ENCODE data around the gene DNAH8.

Gene DNAH8

GRCh38 chr6:39003072-39003471 lies 288.0 kb downstream of the DNAH8 start:
- in situ Hi-C loops (cut with HindIII; ENCODE audit: low sequenced_read_pairs) = no loop called here

DNA sequence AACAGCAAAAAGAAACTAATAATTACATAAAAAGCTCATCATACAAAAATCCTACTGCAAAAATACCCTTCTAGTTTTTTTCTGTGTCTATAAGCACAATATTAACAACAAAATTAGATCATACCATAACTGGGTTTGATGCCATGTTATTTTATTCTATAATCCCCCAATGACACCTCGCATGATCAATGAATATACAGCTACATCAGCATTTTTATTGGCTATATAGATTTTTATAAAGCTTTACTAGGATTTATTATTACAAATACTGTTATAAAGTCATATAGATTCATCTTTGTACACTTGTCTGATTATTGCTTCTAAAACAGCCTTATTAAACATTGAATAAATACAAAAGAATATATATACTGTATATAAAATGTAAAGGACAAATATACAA lies 288.4 kb downstream of the DNAH8 start:
- in situ Hi-C loops (cut with HindIII; ENCODE audit: low sequenced_read_pairs) = no loop called here

DNA sequence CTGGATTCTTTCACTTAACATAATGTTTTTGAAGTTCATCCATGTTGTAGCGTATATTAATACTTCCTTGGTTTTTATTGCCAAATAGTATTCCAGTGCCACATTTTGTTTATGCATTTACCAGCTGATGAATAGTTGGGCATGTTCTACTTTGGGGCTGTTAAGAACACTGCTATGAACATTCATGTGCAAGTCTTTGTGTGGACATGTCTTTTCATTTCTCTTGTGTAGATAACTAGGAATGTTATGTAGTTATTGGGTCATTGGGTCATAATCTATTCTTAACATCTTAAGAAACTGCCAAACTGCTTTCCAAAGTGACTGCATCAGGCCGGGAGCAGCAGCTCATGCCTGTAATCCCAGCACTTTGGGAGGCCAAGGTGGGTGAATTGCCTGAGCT lies 289.7 kb downstream of the DNAH8 start:
- in situ Hi-C loops (cut with HindIII; ENCODE audit: low sequenced_read_pairs) = no loop called here

- in situ Hi-C loops (cut with HindIII; ENCODE audit: low sequenced_read_pairs) = no loop called here
Observed at GRCh38 chr6:39005774-39006173, 290.7 kb downstream of the DNAH8 start.

- in situ Hi-C loops (cut with HindIII; ENCODE audit: low sequenced_read_pairs) = no loop called here
Observed at GRCh38 chr6:39007575-39007974, 292.5 kb downstream of the DNAH8 start.

GRCh38 chr6:39008737-39009136 lies 293.6 kb downstream of the DNAH8 start:
- in situ Hi-C loops (cut with HindIII; ENCODE audit: low sequenced_read_pairs) = no loop called here

DNA sequence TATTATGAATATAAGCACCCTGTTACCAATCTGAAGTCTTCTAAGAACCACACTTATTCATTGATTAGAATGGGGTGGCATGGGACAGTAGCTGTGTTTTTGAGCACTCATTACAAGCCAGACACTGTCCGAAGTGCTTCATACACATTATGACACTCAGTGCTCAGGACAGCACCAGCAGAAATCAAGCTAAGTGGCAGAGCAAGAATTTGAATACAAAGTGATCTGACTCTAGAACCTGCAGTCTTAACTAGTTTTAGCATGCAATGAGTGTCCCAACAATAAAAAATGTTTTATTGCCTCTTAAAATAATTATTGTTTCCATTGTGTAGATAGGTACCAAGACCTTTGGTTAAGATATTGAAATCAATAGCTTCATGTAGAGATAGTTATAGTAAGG lies 294.4 kb downstream of the DNAH8 start:
- in situ Hi-C loops (cut with HindIII; ENCODE audit: low sequenced_read_pairs) = no loop called here

GRCh38 chr6:39016839-39017546 lies 301.9 kb downstream of the DNAH8 start:
- in situ Hi-C loops (cut with HindIII; ENCODE audit: low sequenced_read_pairs) = no loop called here

GRCh38 chr6:39017547-39017880 lies 302.4 kb downstream of the DNAH8 start:
- in situ Hi-C loops (cut with HindIII; ENCODE audit: low sequenced_read_pairs) = no loop called here

- in situ Hi-C loops (cut with HindIII; ENCODE audit: low sequenced_read_pairs) = no loop called here
Observed at GRCh38 chr6:39018103-39018502, 303.0 kb downstream of the DNAH8 start.

- in situ Hi-C loops (cut with HindIII; ENCODE audit: low sequenced_read_pairs) = no loop called here
Observed at GRCh38 chr6:39020136-39020535, 305.0 kb downstream of the DNAH8 start.

DNA sequence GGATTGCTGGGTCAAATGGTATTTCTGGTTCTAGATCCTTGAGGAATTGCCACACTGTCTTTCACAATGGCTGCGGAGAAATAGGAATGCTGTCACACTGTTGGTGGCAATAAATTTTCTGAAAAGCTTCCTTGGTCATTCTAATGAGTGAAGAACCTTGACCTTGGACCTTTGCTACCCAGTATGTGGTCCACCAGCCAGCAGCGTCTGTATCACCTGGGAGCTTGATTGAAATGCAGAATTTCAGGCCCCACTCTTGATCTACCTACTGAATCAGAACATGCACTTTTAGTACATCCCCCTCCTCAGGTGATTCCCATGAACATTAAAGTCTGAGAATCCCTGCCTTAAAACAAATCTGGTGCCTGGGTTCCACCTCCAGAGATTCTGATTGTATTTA lies 305.9 kb downstream of the DNAH8 start:
- in situ Hi-C loops (cut with HindIII; ENCODE audit: low sequenced_read_pairs) = no loop called here

DNA sequence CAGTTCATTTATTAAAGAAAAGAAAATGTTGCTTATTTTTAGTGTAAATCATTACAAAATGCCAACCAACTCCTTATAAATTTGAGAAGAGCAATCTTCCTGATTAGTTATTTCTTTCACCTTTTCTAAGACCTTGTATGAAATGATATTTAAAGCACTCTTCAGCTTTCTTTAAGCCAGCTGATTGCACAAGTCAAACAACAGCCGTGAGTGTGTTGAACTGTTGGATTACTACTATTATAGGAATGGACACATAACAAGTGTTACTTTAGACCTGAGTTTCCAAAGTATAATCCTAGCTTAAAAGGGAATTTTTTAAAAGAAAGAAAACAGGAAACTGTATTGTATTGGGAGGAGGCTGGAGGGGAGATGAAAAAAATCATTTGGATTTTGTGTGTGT lies 306.7 kb downstream of the DNAH8 start:
- in situ Hi-C loops (cut with HindIII; ENCODE audit: low sequenced_read_pairs) = no loop called here

DNA sequence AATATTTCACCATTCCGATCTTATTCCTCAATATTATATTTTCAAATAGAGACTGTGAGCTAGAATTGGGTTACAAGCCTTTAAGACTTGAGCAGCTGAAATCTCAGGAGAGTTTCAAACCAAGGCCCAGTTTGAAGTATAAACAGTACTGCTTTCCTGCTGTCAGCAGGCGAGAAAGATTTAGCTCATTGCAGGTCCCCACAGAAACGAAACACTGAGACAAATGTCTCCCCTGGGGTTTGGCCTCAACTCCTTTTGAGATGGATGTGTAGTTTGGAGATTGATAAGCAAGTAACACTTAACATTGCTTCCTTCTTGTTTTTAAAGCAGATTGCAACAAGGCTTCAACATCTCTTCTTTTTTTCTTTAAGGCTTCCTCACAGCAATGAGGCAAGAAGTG lies 311.1 kb downstream of the DNAH8 start:
- in situ Hi-C loops (cut with HindIII; ENCODE audit: low sequenced_read_pairs) = no loop called here

- in situ Hi-C loops (cut with HindIII; ENCODE audit: low sequenced_read_pairs) = no loop called here
Observed at GRCh38 chr6:39029156-39030011, 314.3 kb downstream of the DNAH8 start.

DNA sequence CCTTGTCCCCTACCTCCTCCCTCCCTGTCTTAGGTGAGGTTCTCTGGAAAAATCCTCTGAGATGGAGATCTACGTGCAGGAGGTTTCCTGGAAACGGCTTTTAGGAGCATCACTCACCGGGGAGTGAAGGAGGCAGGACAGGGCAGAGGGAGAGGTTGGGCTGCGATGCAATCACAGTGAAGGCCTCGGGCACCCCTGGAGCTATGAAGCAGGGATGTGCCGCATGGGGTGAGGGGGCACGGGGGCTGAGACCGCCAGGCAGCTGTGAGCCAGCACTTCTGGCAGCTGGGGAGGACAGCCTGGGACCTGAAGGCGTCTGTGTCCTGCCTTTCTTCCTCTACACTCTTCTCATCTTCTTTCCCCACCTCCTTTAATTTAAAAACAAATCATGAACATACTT lies 320.6 kb downstream of the DNAH8 start:
- in situ Hi-C loops (cut with HindIII; ENCODE audit: low sequenced_read_pairs) = no loop called here

DNA sequence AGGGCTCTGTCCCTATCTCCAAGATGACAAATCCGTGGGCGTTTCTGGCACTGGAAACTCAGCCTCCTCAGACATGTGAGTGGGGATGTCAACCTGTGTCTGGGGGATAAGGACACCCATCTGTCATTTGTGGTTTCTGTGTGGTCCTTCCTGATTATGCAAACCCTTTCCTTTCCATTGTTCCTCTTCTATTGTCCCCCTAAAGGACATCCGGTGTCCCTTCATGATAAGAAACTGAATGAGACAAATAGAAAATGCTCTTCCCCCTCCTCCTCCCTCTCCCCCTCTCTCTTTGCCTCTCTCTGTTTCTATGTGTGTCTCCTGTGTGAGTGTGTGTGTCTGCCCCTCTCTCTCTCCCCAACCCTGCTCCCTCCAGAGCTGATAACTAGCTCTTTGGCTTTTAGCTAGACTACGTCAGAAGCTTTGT lies 322.0 kb downstream of the DNAH8 start:
- in situ Hi-C loops (cut with HindIII; ENCODE audit: low sequenced_read_pairs) = no loop called here

GRCh38 chr6:39037707-39038106 lies 322.6 kb downstream of the DNAH8 start:
- in situ Hi-C loops (cut with HindIII; ENCODE audit: low sequenced_read_pairs) = no loop called here

DNA sequence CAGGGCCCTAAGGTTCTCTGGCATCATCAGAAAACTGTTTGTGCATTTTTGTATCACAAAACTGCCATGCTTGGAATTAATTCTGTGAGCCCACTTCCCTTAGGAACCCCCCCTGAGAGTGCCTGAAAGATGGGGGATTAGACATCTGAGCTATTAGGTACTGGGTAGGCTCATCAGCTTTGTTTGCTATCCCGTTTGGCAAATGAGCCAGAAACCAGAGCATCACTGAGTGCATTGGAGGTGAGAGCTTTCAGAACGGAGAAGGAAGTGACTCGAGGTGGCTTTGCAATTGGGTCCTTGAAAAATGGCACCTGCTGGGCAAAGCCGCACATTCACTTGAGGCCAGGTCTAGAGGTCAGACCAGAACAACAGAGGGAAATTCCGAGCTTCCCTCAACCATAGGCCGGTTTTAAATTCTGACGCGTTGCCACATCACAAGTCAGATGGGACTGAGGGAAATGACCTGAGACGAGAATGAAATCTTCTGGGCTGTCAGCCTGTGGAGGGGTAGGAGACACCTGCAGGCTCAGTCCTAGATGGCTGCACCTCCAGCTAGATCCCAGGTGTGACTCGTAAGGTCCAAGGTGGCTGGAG lies 325.1 kb downstream of the DNAH8 start:
- in situ Hi-C loops (cut with HindIII; ENCODE audit: low sequenced_read_pairs) = no loop called here

DNA sequence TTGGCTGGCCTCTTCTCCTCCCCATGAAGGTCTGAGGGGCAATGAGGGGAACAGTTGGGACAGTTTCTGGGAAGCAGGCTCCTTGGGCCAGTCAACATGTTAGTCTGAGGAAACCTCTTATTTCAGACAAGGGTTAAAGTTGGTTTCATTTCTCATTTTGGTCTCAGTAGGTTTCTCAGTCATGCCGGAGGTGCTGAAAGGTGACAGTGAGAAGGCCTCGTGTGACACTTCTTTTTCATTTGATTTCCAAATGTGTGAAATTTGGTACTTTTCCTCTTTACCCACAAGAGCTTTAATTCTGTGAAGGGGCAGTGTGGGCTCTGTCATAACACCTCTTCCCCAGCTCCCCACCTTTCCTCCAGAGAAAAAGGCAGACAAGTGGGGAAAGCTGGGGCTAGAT lies 326.0 kb downstream of the DNAH8 start:
- in situ Hi-C loops (cut with HindIII; ENCODE audit: low sequenced_read_pairs) = no loop called here

DNA sequence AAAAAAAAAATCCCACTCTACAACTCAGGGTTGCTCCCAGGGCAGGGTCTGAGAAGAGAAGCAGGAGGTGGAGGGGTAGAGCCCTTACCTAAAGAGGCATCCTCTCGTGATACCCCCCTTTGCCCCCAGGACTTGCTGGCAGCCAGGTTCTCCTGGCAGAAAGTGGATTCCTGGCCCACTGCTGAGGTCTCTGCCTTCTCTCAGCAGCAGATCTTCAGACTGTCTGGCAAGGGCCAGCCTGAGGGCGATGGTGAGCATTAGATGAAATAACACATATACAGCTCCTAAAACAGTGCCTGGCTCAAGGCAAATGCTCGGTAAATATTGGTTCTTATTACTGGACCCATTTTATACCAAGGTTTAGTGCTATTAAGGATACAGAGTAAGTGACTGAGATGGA lies 328.7 kb downstream of the DNAH8 start:
- in situ Hi-C loops (cut with HindIII; ENCODE audit: low sequenced_read_pairs) = no loop called here

DNA sequence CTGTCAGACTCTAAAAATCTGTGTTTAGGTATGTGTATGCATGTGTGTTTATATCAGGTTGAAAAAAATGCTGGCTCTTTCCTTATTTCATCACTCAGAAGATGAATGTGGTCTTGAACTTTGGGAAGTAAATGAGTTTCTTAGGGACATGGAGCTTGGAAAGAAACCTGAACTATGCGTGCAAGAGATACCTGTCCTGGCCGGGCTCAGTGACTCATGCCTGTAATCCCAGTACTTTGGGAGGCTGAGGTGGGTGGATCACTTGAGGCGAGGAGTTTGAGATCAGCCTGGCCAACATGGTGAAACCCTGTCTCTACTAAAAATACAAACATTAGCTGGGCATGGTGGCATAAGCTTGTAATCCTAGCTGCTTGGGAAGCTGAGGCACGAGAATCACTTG lies 329.1 kb downstream of the DNAH8 start:
- in situ Hi-C loops (cut with HindIII; ENCODE audit: low sequenced_read_pairs) = no loop called here
